Measurements from ENCODE around the gene NEB.

The NEB gene

GRCh38 chr2:151630372-151630771 lies 103.9 kb downstream of the NEB start:
- Histone ChIP-seq H3K36me3 (replicated peaks; ENCODE audit: insufficient read depth, low read length) (no peaks in the 10 kb centered on the region), H3K9me2 (replicated peaks; ENCODE audit: insufficient read depth, low read length) (no peaks in the 10 kb centered on the region), H3K4me3 (ENCODE audit: low read length) (no peak overlapping the region)

GRCh38 chr2:151627353-151627752 lies 106.9 kb downstream of the NEB start:
- Histone ChIP-seq H3K36me3 (replicated peaks; ENCODE audit: insufficient read depth, low read length) (no peaks in the 10 kb centered on the region), H3K4me1 (ENCODE audit: low read length) (no peaks in the 10 kb centered on the region), H3K27me3 (replicated peaks; ENCODE audit: insufficient read depth, low read length) (no peaks in the 10 kb centered on the region), H3K9me3 (replicated peaks; ENCODE audit: insufficient read depth, low read length) (no peaks in the 10 kb centered on the region), H3F3A (ENCODE audit: insufficient read depth, low read length) (no peaks in the 10 kb centered on the region), H2AFZ (ENCODE audit: low read length) (no peak overlapping the region), H3K9ac (ENCODE audit: low read length) (no peak overlapping the region), H3K4me2 (ENCODE audit: low read depth, low read length) (no peak overlapping the region), H4K20me1 (ENCODE audit: insufficient read depth, low read length) (no peaks in the 10 kb centered on the region), H3K9me2 (replicated peaks; ENCODE audit: insufficient read depth, low read length) (no peaks in the 10 kb centered on the region), H3K27ac (ENCODE audit: low read length) (no peak overlapping the region), H3K4me3 (ENCODE audit: low read length) (no peak overlapping the region), H3K79me2 (ENCODE audit: low read length) (no peaks in the 10 kb centered on the region)
- DNase-seq = no peak
- no peak for TF ChIP-seq EZH2 (optimal IDR thresholded peaks at IDR 0.05; ENCODE audit: low read depth, low read length)
- TF ChIP-seq CTCF (IDR thresholded peaks at IDR 0.05; ENCODE audit: low read length) = no peak
- TF ChIP-seq EZH2phosphoT487 (IDR thresholded peaks at IDR 0.05; ENCODE audit: low read length) = no peak

More at GRCh38 chr2:151630372-151630771, 103.9 kb downstream of the NEB start:
- Histone ChIP-seq H3K9ac (ENCODE audit: low read length) (no peak overlapping the region), H3K27ac (ENCODE audit: low read length) (no peak overlapping the region), H3K4me1 (ENCODE audit: low read length) (no peaks in the 10 kb centered on the region), H3F3A (ENCODE audit: insufficient read depth, low read length) (no peaks in the 10 kb centered on the region), H3K9me3 (replicated peaks; ENCODE audit: insufficient read depth, low read length) (no peaks in the 10 kb centered on the region), H4K20me1 (ENCODE audit: insufficient read depth, low read length) (no peaks in the 10 kb centered on the region), H3K4me2 (ENCODE audit: low read depth, low read length) (no peak overlapping the region), H2AFZ (ENCODE audit: low read length) (no peak overlapping the region), H3K27me3 (replicated peaks; ENCODE audit: insufficient read depth, low read length) (no peaks in the 10 kb centered on the region), H3K79me2 (ENCODE audit: low read length) (no peaks in the 10 kb centered on the region)
- TF ChIP-seq EZH2phosphoT487 (IDR thresholded peaks at IDR 0.05; ENCODE audit: low read length) = no peak
- no peak for TF ChIP-seq EZH2 (optimal IDR thresholded peaks at IDR 0.05; ENCODE audit: low read depth, low read length)
- TF ChIP-seq CTCF (IDR thresholded peaks at IDR 0.05; ENCODE audit: low read length) = no peak
- DNase-seq = no peak

GRCh38 chr2:151624271-151624670 lies 110.0 kb downstream of the NEB start:
- no peak overlapping the region for H3K27ac ChIP-seq (ENCODE audit: low read length)
- H3K9me3 ChIP-seq (replicated peaks; ENCODE audit: insufficient read depth, low read length) = no peaks in the 10 kb centered on the region
- H3K27me3 ChIP-seq (replicated peaks; ENCODE audit: insufficient read depth, low read length) = no peaks in the 10 kb centered on the region
- H3K79me2 ChIP-seq (ENCODE audit: low read length) = no peaks in the 10 kb centered on the region
- H3K4me3 ChIP-seq (ENCODE audit: low read length) = no peak overlapping the region
- no peaks in the 10 kb centered on the region for H3K36me3 ChIP-seq (replicated peaks; ENCODE audit: insufficient read depth, low read length)
- no peak for TF ChIP-seq EZH2phosphoT487 (IDR thresholded peaks at IDR 0.05; ENCODE audit: low read length)
- TF ChIP-seq CTCF (IDR thresholded peaks at IDR 0.05; ENCODE audit: low read length) = no peak
- no peak for TF ChIP-seq EZH2 (optimal IDR thresholded peaks at IDR 0.05; ENCODE audit: low read depth, low read length)
- H3K9ac ChIP-seq (ENCODE audit: low read length) = no peak overlapping the region
- H2AFZ ChIP-seq (ENCODE audit: low read length) = no peak overlapping the region
- no peaks in the 10 kb centered on the region for H4K20me1 ChIP-seq (ENCODE audit: insufficient read depth, low read length)
- H3K4me1 ChIP-seq (ENCODE audit: low read length) = no peaks in the 10 kb centered on the region
- no peaks in the 10 kb centered on the region for H3K9me2 ChIP-seq (replicated peaks; ENCODE audit: insufficient read depth, low read length)
- no peaks in the 10 kb centered on the region for H3F3A ChIP-seq (ENCODE audit: insufficient read depth, low read length)
- DNase-seq = no peak
- no peak overlapping the region for H3K4me2 ChIP-seq (ENCODE audit: low read depth, low read length)

Measured in MM.1S (cell line).